Gastrocnemius medialis (tissue), 4 donors: ENCODE results near the gene DLGAP5. TPM values are rescaled to one million over a fixed set of nuclear protein-coding genes. Genes with fewer than 3 reads are reported as not detected.

Experiments
- ATAC-seq, 2 donors: fragments of 150-250 bp; one replicate each; pipeline ENCODE4 v1.9.1; 2016
- DNase-seq, 2 donors: peaks; one replicate each; pipeline ENCODE4 v3.0.0-alpha.2; 2019
- H3K27ac ChIP-seq, 4 donors: fragments of 200-600 bp; sonication (generic); 1 replicate in 1 of 4; 2 replicates in 3 of 4; pipeline ENCODE4 v1.5.1; 2016 to 2018; ENCODE audit warnings: mild to moderate bottlenecking in 2 of 4, moderate library complexity in 1 of 4
- H3K27me3 ChIP-seq, 3 donors: fragments of 200-600 bp; sonication (generic) in 2 of 3; 1 replicate in 1 of 3; 2 replicates in 2 of 3; pipeline versions ENCODE4 v1.5.1 to v1.6.0; 2016 to 2019; ENCODE audit warnings: mild to moderate bottlenecking in 1 of 3, moderate library complexity in 1 of 3
- H3K36me3 ChIP-seq, 2 donors: fragments of 200-600 bp; sonication (generic) in 1 of 2; one replicate each; pipeline ENCODE4 v1.5.1; 2017 to 2018
- H3K4me1 ChIP-seq, 2 donors: fragments of 200-600 bp; sonication (generic) in 1 of 2; one replicate each; pipeline ENCODE4 v1.5.1; 2016 to 2017; ENCODE audit warnings: mild to moderate bottlenecking in 2 of 2
- H3K4me3 ChIP-seq, 4 donors: fragments of 200-600 bp; sonication (generic) in 3 of 4; 1 replicate in 1 of 4; 2 replicates in 3 of 4; pipeline ENCODE4 v1.5.1; 2016 to 2019; ENCODE audit warnings: mild to moderate bottlenecking in 2 of 4
- H3K9me3 ChIP-seq, 3 donors: fragments of 200-600 bp; sonication (generic) in 2 of 3; 1 replicate in 1 of 3; 2 replicates in 2 of 3; pipeline ENCODE4 v1.5.1; 2016 to 2019
- POLR2A ChIP-seq, 2 donors: fragments of 450-650 bp; IDR thresholded peaks; one replicate each; pipeline ENCODE4 v1.6.1; 2017; ENCODE audit warnings: antibody characterized with exemption in 2 of 2, mild to moderate bottlenecking in 2 of 2, moderate library complexity in 2 of 2
- in situ Hi-C, 4 donors: fragments of 200-750 bp; cut with MboI; loops; one replicate each; pipeline versions ENCODE4 v1.15.0 to v1.8.0; 2017; ENCODE audit warnings: low sequenced_read_pairs in 4 of 4
- intact Hi-C: fragments of 100-400 bp; cut with DNase I; formaldehyde crosslinking; loops from one replicate; pipeline ENCODE4 v1.15.1; 2023; ENCODE audit warnings: low total_unique reads
- total RNA-seq, 4 donors: library from RNA; depleted of rRNA; stranded (reverse); fragments of >200 nt; gene quantifications; one replicate each; pipeline versions ENCODE4 v1.1.0 to v1.2.3, GENCODE V29; 2016
- TF ChIP-seq, protein P1 (sequence below), 5 experiments: fragments of 450-650 bp in 3 of 5; fragments of 200-600 bp in 2 of 5; sonication (generic) in 2 of 5; IDR thresholded peaks in 4 of 5; conservative IDR thresholded peaks in 1 of 5; 1 replicate in 4 of 5; 2 replicates in 1 of 5; pipeline ENCODE4 v1.5.1; 2016 to 2019; ENCODE audit warnings: antibody characterized with exemption in 5 of 5, mild to moderate bottlenecking in 3 of 5, moderate library complexity in 3 of 5

DLGAP5 gene
- total RNA-seq, 4 donors from 2014 or later, result not detected

DNA sequence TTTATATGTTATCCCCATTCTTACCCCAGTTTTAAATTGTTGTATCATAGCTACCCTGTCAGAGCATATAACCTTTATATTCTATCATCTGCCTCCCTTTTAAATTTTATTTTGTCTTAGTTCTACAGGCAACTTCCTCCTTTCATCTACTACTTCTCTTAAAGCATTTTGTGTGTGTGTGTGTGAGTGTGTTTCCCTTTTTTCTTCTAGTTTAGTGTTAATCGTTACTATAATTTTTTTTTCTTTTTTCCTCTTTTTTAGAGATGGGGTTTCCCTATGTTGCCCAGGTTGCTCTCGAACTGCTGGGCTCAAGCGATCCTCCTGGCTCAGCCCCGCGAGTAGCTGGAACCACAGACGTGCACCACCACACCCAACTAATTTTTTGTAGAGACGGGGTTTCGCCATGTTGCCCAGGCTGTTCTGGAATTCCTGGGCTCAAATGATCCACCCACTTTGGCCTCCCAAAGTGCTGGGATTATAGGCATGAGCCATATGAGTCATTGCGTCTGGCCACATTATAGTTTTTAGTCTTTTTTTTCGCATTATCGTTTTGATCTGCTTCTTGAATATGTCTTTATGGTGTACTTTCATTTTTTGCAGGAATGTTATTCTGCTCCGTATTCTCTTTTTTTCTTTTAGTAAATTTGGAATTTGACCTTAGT is 46.8 kb upstream of the DLGAP5 start:
- Histone ChIP-seq H3K4me3 (no peak overlapping the region), H3K27me3 (peaks cover 0 to 9% (median 4%) of the 10 kb centered on the region in 3 donors), H3K27ac (no peak overlapping the region), H3K9me3 (no peaks in the 10 kb centered on the region), H3K36me3 (no peaks in the 10 kb centered on the region), H3K4me1 (peaks cover 0 to 8% of the 10 kb centered on the region in 2 donors)
- in situ Hi-C loops, result loop anchor here in 1 of 4 donors (25.0 kb wide), 1 partner anchor 1224 kb away; no protein-coding TSS in a partner anchor
- DNase-seq, result no peak
- TF ChIP-seq POLR2A (IDR thresholded peaks at IDR 0.05), result no peak
- TF ChIP-seq, protein P1, sequence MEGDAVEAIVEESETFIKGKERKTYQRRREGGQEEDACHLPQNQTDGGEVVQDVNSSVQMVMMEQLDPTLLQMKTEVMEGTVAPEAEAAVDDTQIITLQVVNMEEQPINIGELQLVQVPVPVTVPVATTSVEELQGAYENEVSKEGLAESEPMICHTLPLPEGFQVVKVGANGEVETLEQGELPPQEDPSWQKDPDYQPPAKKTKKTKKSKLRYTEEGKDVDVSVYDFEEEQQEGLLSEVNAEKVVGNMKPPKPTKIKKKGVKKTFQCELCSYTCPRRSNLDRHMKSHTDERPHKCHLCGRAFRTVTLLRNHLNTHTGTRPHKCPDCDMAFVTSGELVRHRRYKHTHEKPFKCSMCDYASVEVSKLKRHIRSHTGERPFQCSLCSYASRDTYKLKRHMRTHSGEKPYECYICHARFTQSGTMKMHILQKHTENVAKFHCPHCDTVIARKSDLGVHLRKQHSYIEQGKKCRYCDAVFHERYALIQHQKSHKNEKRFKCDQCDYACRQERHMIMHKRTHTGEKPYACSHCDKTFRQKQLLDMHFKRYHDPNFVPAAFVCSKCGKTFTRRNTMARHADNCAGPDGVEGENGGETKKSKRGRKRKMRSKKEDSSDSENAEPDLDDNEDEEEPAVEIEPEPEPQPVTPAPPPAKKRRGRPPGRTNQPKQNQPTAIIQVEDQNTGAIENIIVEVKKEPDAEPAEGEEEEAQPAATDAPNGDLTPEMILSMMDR (IDR thresholded peaks at IDR 0.05 in 4 of 5, conservative IDR thresholded peaks at IDR 0.05 in 1 of 5), result no peak
- intact Hi-C loops, result no loop called here
- no peak for ATAC-seq

DNA sequence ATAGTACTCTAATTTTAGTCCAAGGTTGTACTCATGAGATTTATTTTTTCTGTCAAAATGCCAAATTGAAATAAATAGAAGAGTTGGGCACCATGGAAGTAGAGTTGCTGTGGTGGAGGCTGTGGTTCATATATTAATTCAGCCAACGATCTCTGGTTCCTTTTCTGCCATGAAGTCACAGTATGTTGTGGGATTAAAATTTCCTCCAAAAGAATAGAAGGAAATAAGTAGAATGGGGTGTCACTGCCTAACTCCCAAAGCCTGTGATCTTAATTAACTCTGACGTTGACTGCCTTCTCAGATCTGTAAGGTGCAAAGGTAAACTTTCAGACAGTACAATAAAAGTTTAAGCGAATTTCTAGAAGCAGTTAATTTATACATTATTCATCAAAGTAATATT is 42.2 kb upstream of the DLGAP5 start:
- Histone ChIP-seq H3K27me3 (no peaks in the 10 kb centered on the region), H3K4me3 (no peak overlapping the region), H3K36me3 (no peaks in the 10 kb centered on the region), H3K9me3 (no peaks in the 10 kb centered on the region), H3K27ac (no peak overlapping the region), H3K4me1 (peaks cover 0 to 9% of the 10 kb centered on the region in 2 donors)
- intact Hi-C loops, result no loop called here
- ATAC-seq, result no peak
- DNase-seq, result no peak
- no peak for TF ChIP-seq POLR2A (IDR thresholded peaks at IDR 0.05)
- TF ChIP-seq, protein P1 (IDR thresholded peaks at IDR 0.05 in 4 of 5, conservative IDR thresholded peaks at IDR 0.05 in 1 of 5), result no peak
- in situ Hi-C loops, result loop anchor here in 1 of 4 donors (25.0 kb wide), 1 partner anchor 1229 kb away; no protein-coding TSS in a partner anchor

DNA sequence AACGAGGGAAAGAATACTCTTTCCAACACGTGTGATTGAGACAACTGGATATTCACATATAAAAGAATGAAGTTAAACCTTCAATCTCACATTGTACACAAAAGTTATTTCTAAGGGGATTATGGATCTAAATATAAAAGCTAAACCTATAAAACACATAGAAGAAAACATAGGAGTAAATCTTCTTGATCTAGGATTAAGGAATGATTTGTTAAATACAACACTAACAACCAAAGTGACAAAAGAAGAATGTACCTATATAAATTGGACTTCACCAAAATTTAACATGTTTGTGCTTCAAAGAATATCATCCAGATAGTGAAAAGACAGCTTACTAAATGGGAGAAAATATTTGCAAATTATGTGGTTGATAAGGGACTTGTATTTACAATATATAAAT is 36.9 kb upstream of the DLGAP5 start:
- Histone ChIP-seq H3K36me3 (no peaks in the 10 kb centered on the region), H3K4me1 (peaks cover 0 to 1% of the 10 kb centered on the region in 2 donors), H3K4me3 (no peak overlapping the region), H3K27me3 (no peaks in the 10 kb centered on the region), H3K9me3 (no peaks in the 10 kb centered on the region), H3K27ac (no peak overlapping the region)
- ATAC-seq, result no peak
- TF ChIP-seq, protein P1 (IDR thresholded peaks at IDR 0.05 in 4 of 5, conservative IDR thresholded peaks at IDR 0.05 in 1 of 5), result no peak
- no peak for TF ChIP-seq POLR2A (IDR thresholded peaks at IDR 0.05)
- no peak for DNase-seq
- in situ Hi-C loops, result loop anchor here in 1 of 4 donors (25.0 kb wide), 1 partner anchor 1234 kb away; no protein-coding TSS in a partner anchor
- intact Hi-C loops, result no loop called here

DNA sequence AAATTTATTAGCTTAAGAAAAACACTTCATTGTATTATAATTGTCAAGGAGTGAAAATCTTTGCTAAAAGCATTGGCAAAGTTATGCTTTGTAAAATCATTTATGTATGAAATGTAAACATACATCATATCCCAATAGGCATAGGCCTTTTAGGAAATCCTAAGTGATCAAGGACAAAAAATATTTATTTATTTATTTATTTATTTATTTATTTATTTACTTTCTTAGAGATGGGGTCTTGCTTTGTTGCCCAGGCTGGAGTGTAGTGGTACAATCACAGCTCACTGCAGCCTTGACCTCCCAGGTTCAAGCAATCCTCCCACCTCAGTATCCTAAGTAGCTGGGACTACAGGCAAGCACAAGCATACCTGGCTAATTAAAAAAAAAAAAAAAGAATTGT is 32.0 kb upstream of the DLGAP5 start:
- H3K4me3 ChIP-seq, result no peak overlapping the region
- no peaks in the 10 kb centered on the region for H3K36me3 ChIP-seq
- H3K9me3 ChIP-seq, result no peaks in the 10 kb centered on the region
- in situ Hi-C loops (loop anchor here in 1 of 4 donors (25.0 kb wide), 1 partner anchor 1264 kb away; no protein-coding TSS in a partner anchor), intact Hi-C loops (no loop called here)
- DNase-seq (no peak), ATAC-seq (no peak)
- H3K27me3 ChIP-seq, result no peaks in the 10 kb centered on the region
- TF ChIP-seq POLR2A (IDR thresholded peaks at IDR 0.05), result no peak
- TF ChIP-seq, protein P1 (IDR thresholded peaks at IDR 0.05 in 4 of 5, conservative IDR thresholded peaks at IDR 0.05 in 1 of 5), result no peak
- H3K27ac ChIP-seq, result no peak overlapping the region
- no peaks in the 10 kb centered on the region for H3K4me1 ChIP-seq
